Neural progenitor cell (in vitro differentiated cells): Measurements from ENCODE around the gene ZC3H7A.
"Not testable (repeated sequence)": the region's sequence is repeated elsewhere in the genome, so short reads cannot be mapped to it uniquely, and the experiment has no call there.

Source experiments
- EZH2 ChIP-seq: fragments of 200-600 bp; sonication (generic); IDR thresholded peaks from 2 replicates; pipeline ENCODE4 v1.6.1; 2017; ENCODE audit warnings: antibody characterized with exemption, mild to moderate bottlenecking, moderate library complexity
- TF ChIP-seq, protein P1 (sequence below): fragments of 200-600 bp; sonication (generic); IDR thresholded peaks from 2 replicates; pipeline ENCODE4 v1.5.1; 2017; ENCODE audit warnings: antibody characterized with exemption, mild to moderate bottlenecking

DNA sequence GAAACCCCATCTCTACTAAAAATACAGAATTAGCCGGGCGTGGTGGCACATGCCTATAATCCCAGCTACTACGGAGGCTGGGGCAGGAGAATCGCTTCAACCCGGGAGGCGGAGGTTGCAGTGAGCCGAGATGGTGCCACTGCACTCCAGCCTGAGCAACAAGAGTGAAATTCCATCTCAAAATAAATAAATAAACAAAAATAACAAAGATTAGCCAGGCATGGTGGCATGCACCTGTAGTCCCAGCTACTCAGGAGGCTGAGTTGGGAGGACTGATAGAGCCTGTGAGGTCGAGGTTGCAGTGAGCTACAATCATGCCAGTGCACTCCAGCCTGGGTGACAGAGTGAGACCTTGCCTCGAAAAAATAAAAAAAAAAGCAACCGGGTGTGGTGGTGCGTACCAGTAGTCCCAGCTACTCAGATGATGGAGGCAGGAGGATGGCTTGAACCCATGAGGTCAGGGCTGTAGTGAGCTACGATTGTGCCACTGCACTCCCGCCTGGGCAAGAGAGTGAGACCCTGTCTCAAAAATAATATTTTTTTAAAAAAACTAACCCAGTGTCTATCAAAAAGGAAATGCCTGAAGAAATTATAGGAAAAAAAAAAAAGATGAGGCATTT, 12.0 kb downstream of the ZC3H7A start:
- TF ChIP-seq, protein P1, sequence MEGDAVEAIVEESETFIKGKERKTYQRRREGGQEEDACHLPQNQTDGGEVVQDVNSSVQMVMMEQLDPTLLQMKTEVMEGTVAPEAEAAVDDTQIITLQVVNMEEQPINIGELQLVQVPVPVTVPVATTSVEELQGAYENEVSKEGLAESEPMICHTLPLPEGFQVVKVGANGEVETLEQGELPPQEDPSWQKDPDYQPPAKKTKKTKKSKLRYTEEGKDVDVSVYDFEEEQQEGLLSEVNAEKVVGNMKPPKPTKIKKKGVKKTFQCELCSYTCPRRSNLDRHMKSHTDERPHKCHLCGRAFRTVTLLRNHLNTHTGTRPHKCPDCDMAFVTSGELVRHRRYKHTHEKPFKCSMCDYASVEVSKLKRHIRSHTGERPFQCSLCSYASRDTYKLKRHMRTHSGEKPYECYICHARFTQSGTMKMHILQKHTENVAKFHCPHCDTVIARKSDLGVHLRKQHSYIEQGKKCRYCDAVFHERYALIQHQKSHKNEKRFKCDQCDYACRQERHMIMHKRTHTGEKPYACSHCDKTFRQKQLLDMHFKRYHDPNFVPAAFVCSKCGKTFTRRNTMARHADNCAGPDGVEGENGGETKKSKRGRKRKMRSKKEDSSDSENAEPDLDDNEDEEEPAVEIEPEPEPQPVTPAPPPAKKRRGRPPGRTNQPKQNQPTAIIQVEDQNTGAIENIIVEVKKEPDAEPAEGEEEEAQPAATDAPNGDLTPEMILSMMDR, result not testable (repeated sequence)
- not testable (repeated sequence) for TF ChIP-seq EZH2
